Ovary (tissue), 9 donors: ENCODE data around the gene SV2B. TPM values are rescaled to one million over a fixed set of nuclear protein-coding genes. Genes with fewer than 3 reads are reported as not detected.

Source experiments
- polyA plus RNA-seq, 2 donors: library from polyadenylated mRNA; stranded (reverse); fragments of 200-250 nt in 1 of 2; fragments of 350-450 nt in 1 of 2; fragmentation: Illumina TruSeq in 1 of 2; extraction: RNeasy Lipid Tissue Mini Kit (QIAGEN cat#74804) in 1 of 2; gene quantifications; one replicate each; pipeline ENCODE4 v1.2.3, GENCODE V29; 2013 to 2014
- total RNA-seq, 7 donors: library from RNA; depleted of rRNA in 2 of 7; stranded (reverse); fragments of >200 nt in 2 of 7; fragmentation: NEBNext Ultra II Directional in 3 of 7; extraction: Animal tissue kit (Norgen Biotek cat#: 25700) in 3 of 7; gene quantifications; one replicate each; pipeline versions ENCODE4 v1.1.0 to v1.2.4, GENCODE V29; 2016 to 2023
- donor health status: DM: no; HTN: no; CAD: no; lungs with moderate emphysema.
- donor health status: DM: no; HTN: no; CAD: no.
- donor health status: Bipolar disorder and iron deficiency.
- donor health status: DM: yes; HTN: yes; CAD: no.
- donor health status: DM: no; HTN: no; CAD: no.
- donor health status: DM: yes; HTN: yes; CAD: no.

Gene SV2B
- total and polyA plus RNA-seq, 9 donors = 0.10 to 1.3 (median 0.22) TPM; not detected in 1

Other genes with a start within 250 kb of the SV2B start
- 10 to 100 TPM; 17.9 to 38.6 (median 35.1) TPM for gene FURIN, start 231.7 kb upstream of the SV2B start, total RNA-seq
- 10 to 100 TPM in 1 of 2 donors, 1 to 10 TPM in 1; 6.2 to 33.7 TPM for gene FURIN, start 231.7 kb upstream of the SV2B start, polyA plus RNA-seq
- gene FES, start 215.8 kb upstream of the SV2B start, total RNA-seq = 10 to 100 TPM; 20.0 to 37.2 (median 24.8) TPM
- 10 to 100 TPM in 1 of 2 donors, 1 to 10 TPM in 1; 2.2 to 25.6 TPM for gene FES, start 215.8 kb upstream of the SV2B start, polyA plus RNA-seq
- 10 to 100 TPM; 25.3 to 66.5 (median 39.5) TPM for gene MAN2A2, start 197.0 kb upstream of the SV2B start, total RNA-seq
- gene MAN2A2, start 197.0 kb upstream of the SV2B start, polyA plus RNA-seq = 10 to 100 TPM; 25.8 to 29.1 TPM
- gene HDDC3, start 167.7 kb upstream of the SV2B start, total RNA-seq = 10 to 100 TPM; 11.7 to 17.2 (median 13.5) TPM
- gene HDDC3, start 167.7 kb upstream of the SV2B start, polyA plus RNA-seq = 10 to 100 TPM; 13.0 to 13.1 TPM
- gene UNC45A, start 165.0 kb upstream of the SV2B start, total RNA-seq = 10 to 100 TPM; 26.2 to 75.6 (median 56.1) TPM
- 10 to 100 TPM; 30.5 to 50.8 TPM for gene UNC45A, start 165.0 kb upstream of the SV2B start, polyA plus RNA-seq
- 10 to 100 TPM in 6 of 7 donors, 1 to 10 TPM in 1; 8.8 to 15.6 (median 13.5) TPM for gene RCCD1, start 145.4 kb upstream of the SV2B start, total RNA-seq
- 10 to 100 TPM in 1 of 2 donors, 1 to 10 TPM in 1; 8.7 to 13.0 TPM for gene RCCD1, start 145.4 kb upstream of the SV2B start, polyA plus RNA-seq
- 1 to 10 TPM; 5.7 to 9.2 (median 6.8) TPM for gene PRC1, start 105.7 kb upstream of the SV2B start, total RNA-seq
- 10 to 100 TPM in 1 of 2 donors, 1 to 10 TPM in 1; 6.5 to 13.2 TPM for gene PRC1, start 105.7 kb upstream of the SV2B start, polyA plus RNA-seq
- 10 to 100 TPM in 6 of 7 donors, 1 to 10 TPM in 1; 8.5 to 17.4 (median 13.2) TPM for gene VPS33B, start 77.7 kb upstream of the SV2B start, total RNA-seq
- gene VPS33B, start 77.7 kb upstream of the SV2B start, polyA plus RNA-seq = 10 to 100 TPM in 1 of 2 donors, 1 to 10 TPM in 1; 9.2 to 14.0 TPM